MCF 10A (cell line): ENCODE results near the gene NOTCH2. TPM values are rescaled to one million over a fixed set of nuclear protein-coding genes. Genes with fewer than 3 reads are reported as not detected.

Experiments
- BruUV-seq: library from RNA; stranded (reverse); fragments of 400-500 nt; replicated peaks from 2 replicates; lab custom pipeline; 2021; lab: Mats Ljungman, UMichigan
- CTCF ChIA-PET: fragments of 300-600 bp; sonication (Branson Sonifier 250); formaldehyde crosslinking; extraction: SDS; loops from one replicate; lab custom pipeline; 2021; ENCODE audit warnings: antibody characterized with exemption, inconsistent platforms; lab: Yijun Ruan, JAX
- POLR2A ChIA-PET: fragments of 300-600, 350-650 bp; sonication (Branson Sonifier 250); formaldehyde crosslinking; extraction: SDS; loops from one replicate; lab custom pipeline; 2020; ENCODE audit warnings: antibody characterized with exemption, inconsistent platforms; lab: Yijun Ruan, JAX
- DNase-seq: peaks from one replicate; pipeline ENCODE4 v3.0.0-alpha.2; 2018; ENCODE audit not compliant: unreplicated experiment
- H3K27ac Mint-ChIP-seq: one replicate; pipeline ENCODE4 v1.8.0; 2022; ENCODE audit warnings: mild to moderate bottlenecking, low read depth, mixed read lengths; ENCODE audit not compliant: unreplicated experiment
- H3K27me3 Mint-ChIP-seq: one replicate; pipeline ENCODE4 v1.8.0; 2022; ENCODE audit warnings: mixed read lengths; ENCODE audit not compliant: insufficient read depth, unreplicated experiment
- H3K36me3 Mint-ChIP-seq: one replicate; pipeline ENCODE4 v1.8.0; 2022; ENCODE audit warnings: mild to moderate bottlenecking, moderate library complexity, mixed read lengths; ENCODE audit not compliant: insufficient read depth, unreplicated experiment
- H3K4me1 Mint-ChIP-seq: one replicate; pipeline ENCODE4 v1.8.0; 2022; ENCODE audit warnings: mixed read lengths; ENCODE audit not compliant: insufficient read depth, unreplicated experiment
- H3K4me3 Mint-ChIP-seq: one replicate; pipeline ENCODE4 v1.8.0; 2022; ENCODE audit warnings: mild to moderate bottlenecking, moderate library complexity, mixed read lengths; ENCODE audit not compliant: unreplicated experiment
- H3K9me3 Mint-ChIP-seq: one replicate; pipeline ENCODE4 v1.8.0; 2022; ENCODE audit warnings: mixed read lengths; ENCODE audit not compliant: unreplicated experiment
- CTCF ChIP-seq: fragments of 200-600 bp; IDR thresholded peaks from one replicate; pipeline ENCODE4 v1.8.0; 2022; ENCODE audit warnings: antibody characterized with exemption, mild to moderate bottlenecking; ENCODE audit not compliant: unreplicated experiment
- intact Hi-C: fragments of 100-400 bp; cut with micrococcal nuclease; formaldehyde crosslinking; loops from 2 replicates; pipeline ENCODE4 v1.14.1; 2022
- total RNA-seq: library from RNA; stranded (reverse); gene quantifications from 2 replicates; pipeline ENCODE4 v1.2.3, GENCODE V29; 2022

The NOTCH2 gene
- total RNA-seq, 1 experiment from 2014 or later = 128 TPM

GRCh38 chr1:119912963-119913362, 156.5 kb downstream of the NOTCH2 start:
- intact Hi-C loops = no loop called here
- no peak for DNase-seq
- Mint-ChIP-seq H3K27me3 (no peaks in the 10 kb centered on the region), H3K27ac (peak overlapping the region; percentile 3), H3K4me3 (no peak overlapping the region), H3K36me3 (peaks cover 55% of the 10 kb centered on the region), H3K9me3 (no peaks in the 10 kb centered on the region), H3K4me1 (peaks cover 7% of the 10 kb centered on the region)
- TF ChIP-seq CTCF = no peak
- ChIA-PET POLR2A (no interaction called here), CTCF (no interaction called here)
- no TSS peak for BruUV-seq

- ChIA-PET POLR2A (interaction anchor here (0.6 kb wide), 1 partner anchor 89 kb away, joined by 3 read pairs; no protein-coding TSS in a partner anchor), CTCF (no interaction called here)
- intact Hi-C loops = no loop called here
- Mint-ChIP-seq H3K36me3 (peaks cover 50% of the 10 kb centered on the region), H3K4me3 (no peak overlapping the region), H3K4me1 (peaks cover 1% of the 10 kb centered on the region), H3K27me3 (no peaks in the 10 kb centered on the region), H3K9me3 (no peaks in the 10 kb centered on the region), H3K27ac (no peak overlapping the region)
- BruUV-seq = no TSS peak
- no peak for DNase-seq
- no peak for TF ChIP-seq CTCF
Measured at GRCh38 chr1:119911775-119912174, 157.7 kb downstream of the NOTCH2 start.

- TF ChIP-seq CTCF = no peak
- no peak overlapping the region for H3K27ac Mint-ChIP-seq
- no peaks in the 10 kb centered on the region for H3K27me3 Mint-ChIP-seq
- DNase-seq = no peak
- peaks cover 38% of the 10 kb centered on the region for H3K36me3 Mint-ChIP-seq
- ChIA-PET CTCF (no interaction called here), POLR2A (no interaction called here)
- intact Hi-C loops = no loop called here
- no peaks in the 10 kb centered on the region for H3K4me1 Mint-ChIP-seq
- no TSS peak for BruUV-seq
- no peaks in the 10 kb centered on the region for H3K9me3 Mint-ChIP-seq
- H3K4me3 Mint-ChIP-seq = no peak overlapping the region
Measured at GRCh38 chr1:119910618-119911017, 158.8 kb downstream of the NOTCH2 start.

GRCh38 chr1:119909890-119910596, 159.4 kb downstream of the NOTCH2 start:
- intact Hi-C loops = no loop called here
- no peak for DNase-seq
- no peaks in the 10 kb centered on the region for H3K27me3 Mint-ChIP-seq
- no peaks in the 10 kb centered on the region for H3K9me3 Mint-ChIP-seq
- BruUV-seq = no TSS peak
- H3K4me3 Mint-ChIP-seq = no peak overlapping the region
- H3K4me1 Mint-ChIP-seq = no peaks in the 10 kb centered on the region
- no peak overlapping the region for H3K27ac Mint-ChIP-seq
- ChIA-PET CTCF (interaction anchor here (0.6 kb wide), 1 partner anchor 165 kb away, joined by 3 read pairs; no protein-coding TSS in a partner anchor), POLR2A (no interaction called here)
- H3K36me3 Mint-ChIP-seq = peaks cover 32% of the 10 kb centered on the region
- no peak for TF ChIP-seq CTCF
